DOHH2 (cell line): Measurements from ENCODE around the gene GTF2F2.

Source experiments
- EZH2phosphoT487 ChIP-seq: fragments of 200-600 bp; sonication (generic); IDR thresholded peaks from 2 replicates; pipeline ENCODE4 v1.6.1; 2017; ENCODE audit warnings: borderline replicate concordance, mild to moderate bottlenecking, antibody characterized with exemption, low read length, moderate library complexity, mixed read lengths
- TF ChIP-seq, protein P1 (sequence below): fragments of 200-600 bp; sonication (generic); IDR thresholded peaks from one replicate; pipeline ENCODE4 v1.5.1; 2014; ENCODE audit warnings: antibody characterized with exemption, mild to moderate bottlenecking, low read depth, low read length; ENCODE audit not compliant: poor library complexity, severe bottlenecking

DNA sequence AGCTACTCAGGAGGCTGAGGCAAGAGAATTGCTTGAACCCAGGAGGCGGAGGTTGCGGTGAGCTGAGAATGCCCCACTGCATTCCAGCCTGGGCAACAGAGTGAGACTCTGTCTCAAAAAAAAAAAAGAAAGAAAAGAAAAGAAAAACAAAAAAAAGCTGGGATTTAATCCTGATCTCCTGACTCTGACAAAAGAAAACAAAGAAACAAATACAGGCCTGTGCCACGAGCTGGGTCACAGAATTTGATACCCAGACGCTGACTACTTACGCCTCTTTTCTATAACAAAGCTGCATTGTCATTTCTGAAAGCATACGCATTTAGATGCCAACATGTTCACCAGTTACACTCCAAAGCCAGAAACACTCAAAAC is 18.2 kb upstream of the GTF2F2 start:
- TF ChIP-seq, protein P1, sequence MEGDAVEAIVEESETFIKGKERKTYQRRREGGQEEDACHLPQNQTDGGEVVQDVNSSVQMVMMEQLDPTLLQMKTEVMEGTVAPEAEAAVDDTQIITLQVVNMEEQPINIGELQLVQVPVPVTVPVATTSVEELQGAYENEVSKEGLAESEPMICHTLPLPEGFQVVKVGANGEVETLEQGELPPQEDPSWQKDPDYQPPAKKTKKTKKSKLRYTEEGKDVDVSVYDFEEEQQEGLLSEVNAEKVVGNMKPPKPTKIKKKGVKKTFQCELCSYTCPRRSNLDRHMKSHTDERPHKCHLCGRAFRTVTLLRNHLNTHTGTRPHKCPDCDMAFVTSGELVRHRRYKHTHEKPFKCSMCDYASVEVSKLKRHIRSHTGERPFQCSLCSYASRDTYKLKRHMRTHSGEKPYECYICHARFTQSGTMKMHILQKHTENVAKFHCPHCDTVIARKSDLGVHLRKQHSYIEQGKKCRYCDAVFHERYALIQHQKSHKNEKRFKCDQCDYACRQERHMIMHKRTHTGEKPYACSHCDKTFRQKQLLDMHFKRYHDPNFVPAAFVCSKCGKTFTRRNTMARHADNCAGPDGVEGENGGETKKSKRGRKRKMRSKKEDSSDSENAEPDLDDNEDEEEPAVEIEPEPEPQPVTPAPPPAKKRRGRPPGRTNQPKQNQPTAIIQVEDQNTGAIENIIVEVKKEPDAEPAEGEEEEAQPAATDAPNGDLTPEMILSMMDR: no peak
- TF ChIP-seq EZH2phosphoT487: no peak
